ENCODE measurements around the gene TP73.

DNA sequence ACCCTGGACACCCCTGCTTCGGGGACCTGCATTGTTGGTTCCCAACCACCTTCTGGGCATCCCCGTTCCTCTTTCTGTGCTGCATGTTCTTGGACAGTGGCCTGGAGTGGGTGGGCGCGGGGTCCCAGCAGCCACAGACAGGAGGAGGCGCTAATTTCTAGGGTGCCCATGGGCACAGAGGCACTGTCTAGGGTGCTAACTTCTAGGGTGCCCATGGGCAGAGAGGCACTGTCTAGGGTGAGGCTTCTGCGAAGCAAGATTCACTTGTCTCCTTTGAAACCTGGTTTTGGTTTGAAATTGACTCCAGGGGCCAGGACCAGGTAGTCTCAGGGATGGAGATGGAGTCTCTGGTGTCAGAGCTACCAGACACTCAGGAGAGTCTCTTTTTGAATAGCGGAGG lies 40.2 kb upstream of the TP73 start:
- TF ChIP-seq, protein P1, sequence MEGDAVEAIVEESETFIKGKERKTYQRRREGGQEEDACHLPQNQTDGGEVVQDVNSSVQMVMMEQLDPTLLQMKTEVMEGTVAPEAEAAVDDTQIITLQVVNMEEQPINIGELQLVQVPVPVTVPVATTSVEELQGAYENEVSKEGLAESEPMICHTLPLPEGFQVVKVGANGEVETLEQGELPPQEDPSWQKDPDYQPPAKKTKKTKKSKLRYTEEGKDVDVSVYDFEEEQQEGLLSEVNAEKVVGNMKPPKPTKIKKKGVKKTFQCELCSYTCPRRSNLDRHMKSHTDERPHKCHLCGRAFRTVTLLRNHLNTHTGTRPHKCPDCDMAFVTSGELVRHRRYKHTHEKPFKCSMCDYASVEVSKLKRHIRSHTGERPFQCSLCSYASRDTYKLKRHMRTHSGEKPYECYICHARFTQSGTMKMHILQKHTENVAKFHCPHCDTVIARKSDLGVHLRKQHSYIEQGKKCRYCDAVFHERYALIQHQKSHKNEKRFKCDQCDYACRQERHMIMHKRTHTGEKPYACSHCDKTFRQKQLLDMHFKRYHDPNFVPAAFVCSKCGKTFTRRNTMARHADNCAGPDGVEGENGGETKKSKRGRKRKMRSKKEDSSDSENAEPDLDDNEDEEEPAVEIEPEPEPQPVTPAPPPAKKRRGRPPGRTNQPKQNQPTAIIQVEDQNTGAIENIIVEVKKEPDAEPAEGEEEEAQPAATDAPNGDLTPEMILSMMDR (IDR thresholded peaks at IDR 0.05; ENCODE audit: low read depth, low read length, poor library complexity, severe bottlenecking): no peak
- TF ChIP-seq EZH2phosphoT487 (IDR thresholded peaks at IDR 0.05; ENCODE audit: borderline replicate concordance, low read length): no peak

Measured in DOHH2 (cell line).